K562 (cell line): Measurements from ENCODE around the gene LY6G5B. TPM values are rescaled to one million over a fixed set of nuclear protein-coding genes. Genes with fewer than 3 reads are reported as not detected.

Experiments
- MITF ChIP-seq: IDR thresholded peaks from 2 replicates; pipeline ENCODE4 v1.6.1; 2014; ENCODE audit warnings: antibody characterized with exemption
- SREBF2 ChIP-seq: sonication (generic); formaldehyde crosslinking; IDR thresholded peaks from 2 replicates; pipeline ENCODE4 v1.4.0; 2020; ENCODE audit warnings: mild to moderate bottlenecking, missing genetic modification reagents
- SRSF1 ChIP-seq: fragments of 200-400 bp; formaldehyde crosslinking; IDR thresholded peaks from 2 replicates; pipeline ENCODE4 v1.6.1; 2017; ENCODE audit warnings: mild to moderate bottlenecking, low read depth, low read length, moderate library complexity
- ZNF655 ChIP-seq: fragments of 250-450 bp; sonication (Bioruptor Pico); IDR thresholded peaks from 2 replicates; pipeline ENCODE4 v1.5.0; 2021
- polyA plus RNA-seq, 8 experiments: library from polyadenylated mRNA; depleted of rRNA in 4 of 8; stranded (reverse) in 5 of 8; unstranded in 3 of 8; fragments of >200 nt; fragmentation: Nextera tagmentation in 2 of 8; fragmentation: Illumina TruSeq in 1 of 8; extraction: Ambion mirVana in 2 of 8; extraction: Trizol in 1 of 8; gene quantifications; 2 replicates each; pipeline versions ENCODE4 v1.2.1 to v1.2.3, GENCODE V29; 2011 to 2014; ENCODE audit warnings: inconsistent platforms in 1 of 8, missing spikeins in 1 of 8
- total RNA-seq, 7 experiments: library from RNA; depleted of rRNA in 6 of 7; stranded (reverse); fragments of >200 nt in 6 of 7; fragmentation: Illumina TruSeq in 2 of 7; extraction: Trizol in 2 of 7; gene quantifications; 2 replicates each; pipeline versions ENCODE4 v1.2.1 to v1.2.3, GENCODE V29; 2011 to 2021; ENCODE audit warnings: low replicate concordance in 1 of 7
- TF ChIP-seq, protein P1 (sequence below), 2 experiments: fragments of 450-650 bp; IDR thresholded peaks; 2 replicates each; pipeline ENCODE4 v1.6.1; 2016; ENCODE audit warnings: mild to moderate bottlenecking in 2 of 2, borderline replicate concordance in 1 of 2, low read depth in 1 of 2, moderate library complexity in 1 of 2
- TF ChIP-seq, protein P2 (sequence below): sonication (generic); formaldehyde crosslinking; IDR thresholded peaks from 2 replicates; pipeline ENCODE4 v1.8.0; 2023; ENCODE audit warnings: mild to moderate bottlenecking, missing genetic modification reagents
- TF ChIP-seq, protein P3 (sequence below): fragments of 250-450 bp; sonication (Bioruptor Pico); IDR thresholded peaks from 2 replicates; pipeline ENCODE4 v1.5.0; 2021

LY6G5B gene
- total and polyA plus RNA-seq, 9 of the 15 experiments (the other 6 are each of a cell fraction or from before 2014, with no cell fraction given): 6.0 to 27.0 (median 7.5) TPM

GRCh38 chr6:31717499-31718222, 47.9 kb downstream of the LY6G5B start (continued):
- TF ChIP-seq, protein P1, sequence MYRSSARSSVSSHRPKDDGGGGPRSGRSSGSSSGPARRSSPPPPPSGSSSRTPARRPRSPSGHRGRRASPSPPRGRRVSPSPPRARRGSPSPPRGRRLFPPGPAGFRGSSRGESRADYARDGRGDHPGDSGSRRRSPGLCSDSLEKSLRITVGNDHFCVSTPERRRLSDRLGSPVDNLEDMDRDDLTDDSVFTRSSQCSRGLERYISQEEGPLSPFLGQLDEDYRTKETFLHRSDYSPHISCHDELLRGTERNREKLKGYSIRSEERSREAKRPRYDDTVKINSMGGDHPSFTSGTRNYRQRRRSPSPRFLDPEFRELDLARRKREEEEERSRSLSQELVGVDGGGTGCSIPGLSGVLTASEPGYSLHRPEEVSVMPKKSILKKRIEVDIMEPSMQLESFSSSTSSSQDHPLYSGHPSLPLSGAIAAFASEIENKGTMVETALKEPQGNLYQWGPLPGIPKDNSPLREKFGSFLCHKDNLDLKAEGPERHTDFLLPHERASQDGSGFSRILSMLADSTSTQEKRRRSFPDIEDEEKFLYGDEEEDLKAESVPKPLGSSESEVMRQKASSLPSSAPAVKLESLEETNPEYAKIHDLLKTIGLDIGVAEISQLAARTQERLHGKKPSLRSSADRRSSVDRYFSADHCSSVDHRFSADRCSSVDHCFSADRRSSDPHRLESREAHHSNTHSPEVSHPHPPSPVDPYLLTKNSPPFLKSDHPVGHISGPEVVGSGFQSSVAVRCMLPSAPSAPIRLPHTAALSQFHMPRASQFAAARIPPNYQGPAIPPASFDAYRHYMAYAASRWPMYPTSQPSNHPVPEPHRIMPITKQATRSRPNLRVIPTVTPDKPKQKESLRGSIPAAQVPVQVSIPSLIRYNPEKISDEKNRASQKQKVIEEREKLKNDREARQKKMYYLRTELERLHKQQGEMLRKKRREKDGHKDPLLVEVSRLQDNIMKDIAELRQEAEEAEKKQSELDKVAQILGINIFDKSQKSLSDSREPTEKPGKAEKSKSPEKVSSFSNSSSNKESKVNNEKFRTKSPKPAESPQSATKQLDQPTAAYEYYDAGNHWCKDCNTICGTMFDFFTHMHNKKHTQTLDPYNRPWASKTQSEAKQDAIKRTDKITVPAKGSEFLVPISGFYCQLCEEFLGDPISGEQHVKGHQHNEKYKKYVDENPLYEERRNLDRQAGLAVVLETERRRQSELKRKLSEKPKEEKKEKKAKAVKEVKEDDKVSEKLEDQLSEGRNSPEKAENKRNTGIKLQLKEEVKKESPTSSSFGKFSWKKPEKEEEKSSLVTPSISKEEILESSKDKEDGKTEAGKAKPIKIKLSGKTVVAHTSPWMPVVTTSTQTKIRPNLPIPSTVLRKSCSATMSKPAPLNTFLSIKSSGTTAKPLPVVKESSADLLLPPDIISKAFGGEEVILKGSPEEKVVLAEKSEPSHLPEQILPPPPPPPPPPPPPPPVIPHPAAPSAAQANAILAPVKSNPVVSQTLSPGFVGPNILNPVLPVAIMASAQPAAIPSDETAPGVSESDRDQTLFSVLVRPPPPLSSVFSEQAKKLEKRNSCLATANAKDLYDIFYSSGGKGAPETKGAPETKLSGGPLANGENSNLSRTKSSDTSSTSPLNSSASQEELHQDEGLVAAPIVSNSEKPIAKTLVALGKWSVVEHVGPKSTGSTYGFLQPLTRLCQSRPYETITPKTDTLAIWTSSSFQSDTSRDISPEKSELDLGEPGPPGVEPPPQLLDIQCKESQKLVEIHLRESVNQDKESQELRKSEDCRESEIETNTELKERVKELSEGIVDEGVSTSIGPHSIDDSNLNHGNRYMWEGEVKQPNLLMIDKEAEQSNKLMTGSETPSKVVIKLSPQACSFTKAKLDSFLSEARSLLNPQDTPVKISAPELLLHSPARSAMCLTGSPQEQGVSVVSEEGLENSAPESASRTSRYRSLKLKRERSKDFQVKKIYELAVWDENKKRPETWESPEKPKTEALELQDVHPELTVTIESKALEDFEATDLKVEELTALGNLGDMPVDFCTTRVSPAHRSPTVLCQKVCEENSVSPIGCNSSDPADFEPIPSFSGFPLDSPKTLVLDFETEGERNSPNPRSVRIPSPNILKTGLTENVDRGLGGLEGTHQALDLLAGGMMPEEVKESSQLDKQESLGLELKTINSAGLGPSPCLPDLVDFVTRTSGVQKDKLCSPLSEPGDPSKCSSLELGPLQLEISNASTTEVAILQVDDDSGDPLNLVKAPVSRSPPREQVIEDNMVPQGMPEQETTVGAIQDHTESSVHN (IDR thresholded peaks at IDR 0.05; ENCODE audit: borderline replicate concordance in 1 of 2, low read depth in 1 of 2): no peak
- TF ChIP-seq ZNF655 (CRISPR knock-in tag) (no peak), SREBF2 (no peak), MITF (no peak), SRSF1 (no peak)
- TF ChIP-seq, protein P2, sequence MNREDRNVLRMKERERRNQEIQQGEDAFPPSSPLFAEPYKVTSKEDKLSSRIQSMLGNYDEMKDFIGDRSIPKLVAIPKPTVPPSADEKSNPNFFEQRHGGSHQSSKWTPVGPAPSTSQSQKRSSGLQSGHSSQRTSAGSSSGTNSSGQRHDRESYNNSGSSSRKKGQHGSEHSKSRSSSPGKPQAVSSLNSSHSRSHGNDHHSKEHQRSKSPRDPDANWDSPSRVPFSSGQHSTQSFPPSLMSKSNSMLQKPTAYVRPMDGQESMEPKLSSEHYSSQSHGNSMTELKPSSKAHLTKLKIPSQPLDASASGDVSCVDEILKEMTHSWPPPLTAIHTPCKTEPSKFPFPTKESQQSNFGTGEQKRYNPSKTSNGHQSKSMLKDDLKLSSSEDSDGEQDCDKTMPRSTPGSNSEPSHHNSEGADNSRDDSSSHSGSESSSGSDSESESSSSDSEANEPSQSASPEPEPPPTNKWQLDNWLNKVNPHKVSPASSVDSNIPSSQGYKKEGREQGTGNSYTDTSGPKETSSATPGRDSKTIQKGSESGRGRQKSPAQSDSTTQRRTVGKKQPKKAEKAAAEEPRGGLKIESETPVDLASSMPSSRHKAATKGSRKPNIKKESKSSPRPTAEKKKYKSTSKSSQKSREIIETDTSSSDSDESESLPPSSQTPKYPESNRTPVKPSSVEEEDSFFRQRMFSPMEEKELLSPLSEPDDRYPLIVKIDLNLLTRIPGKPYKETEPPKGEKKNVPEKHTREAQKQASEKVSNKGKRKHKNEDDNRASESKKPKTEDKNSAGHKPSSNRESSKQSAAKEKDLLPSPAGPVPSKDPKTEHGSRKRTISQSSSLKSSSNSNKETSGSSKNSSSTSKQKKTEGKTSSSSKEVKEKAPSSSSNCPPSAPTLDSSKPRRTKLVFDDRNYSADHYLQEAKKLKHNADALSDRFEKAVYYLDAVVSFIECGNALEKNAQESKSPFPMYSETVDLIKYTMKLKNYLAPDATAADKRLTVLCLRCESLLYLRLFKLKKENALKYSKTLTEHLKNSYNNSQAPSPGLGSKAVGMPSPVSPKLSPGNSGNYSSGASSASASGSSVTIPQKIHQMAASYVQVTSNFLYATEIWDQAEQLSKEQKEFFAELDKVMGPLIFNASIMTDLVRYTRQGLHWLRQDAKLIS: no peak
- TF ChIP-seq, protein P3, sequence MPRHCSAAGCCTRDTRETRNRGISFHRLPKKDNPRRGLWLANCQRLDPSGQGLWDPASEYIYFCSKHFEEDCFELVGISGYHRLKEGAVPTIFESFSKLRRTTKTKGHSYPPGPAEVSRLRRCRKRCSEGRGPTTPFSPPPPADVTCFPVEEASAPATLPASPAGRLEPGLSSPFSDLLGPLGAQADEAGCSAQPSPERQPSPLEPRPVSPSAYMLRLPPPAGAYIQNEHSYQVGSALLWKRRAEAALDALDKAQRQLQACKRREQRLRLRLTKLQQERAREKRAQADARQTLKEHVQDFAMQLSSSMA: no peak
